OCI-LY1 (cell line): ENCODE data around the gene E2F4.

Experiments
- CTCF ChIP-seq: fragments of 200-600 bp; sonication (generic), shearing (Covaris generic); IDR thresholded peaks from 2 replicates; pipeline ENCODE4 v1.5.1; 2017; ENCODE audit warnings: mild to moderate bottlenecking, antibody characterized with exemption, low read length, moderate library complexity, mixed read lengths
- EZH2 ChIP-seq: fragments of 200-600 bp; sonication (generic), shearing (Covaris generic); IDR thresholded peaks from 2 replicates; pipeline ENCODE4 v1.8.0; 2017; ENCODE audit warnings: borderline replicate concordance, mixed run types, mild to moderate bottlenecking, antibody characterized with exemption, low read length, moderate library complexity, mixed read lengths

GRCh38 chr16:67199011-67199807 is 7.3 kb downstream of the E2F4 start, which contains the start of gene ELMO3:
- peak; percentile 42 for TF ChIP-seq CTCF
- no peak for TF ChIP-seq EZH2
